OCI-LY1 (cell line): ENCODE measurements around the gene COL21A1.

Source experiments
- CTCF ChIP-seq: fragments of 200-600 bp; sonication (generic), shearing (Covaris generic); IDR thresholded peaks from 2 replicates; pipeline ENCODE4 v1.5.1; 2017; ENCODE audit warnings: mild to moderate bottlenecking, antibody characterized with exemption, low read length, moderate library complexity, mixed read lengths
- EZH2 ChIP-seq: fragments of 200-600 bp; sonication (generic), shearing (Covaris generic); IDR thresholded peaks from 2 replicates; pipeline ENCODE4 v1.8.0; 2017; ENCODE audit warnings: borderline replicate concordance, mixed run types, mild to moderate bottlenecking, antibody characterized with exemption, low read length, moderate library complexity, mixed read lengths

- TF ChIP-seq CTCF (no peak), EZH2 (no peak)
Measured at GRCh38 chr6:56268266-56268665, 20.9 kb upstream of the COL21A1 start.
